HG03025 (cell line): ENCODE measurements around the gene ECE1.
A peak's percentile ranks its signal among the peaks of the same experiment; 100 is the strongest.

ENCODE experiments used
- ATAC-seq: cut with Tn5 transposase; IDR thresholded peaks from one replicate; pipeline ENCODE4 v1.9.1; 2021; ENCODE audit warnings: mild to moderate bottlenecking, moderate library complexity; ENCODE audit not compliant: unreplicated experiment, low FRiP score

Gene ECE1

GRCh38 chr1:21289700-21290545, at the start of gene ECE1:
ECE1 (minus strand) TSS chr1:21290463; CDS start chr1:21290414, 49 bp downstream.
- no peak for ATAC-seq

DNA sequence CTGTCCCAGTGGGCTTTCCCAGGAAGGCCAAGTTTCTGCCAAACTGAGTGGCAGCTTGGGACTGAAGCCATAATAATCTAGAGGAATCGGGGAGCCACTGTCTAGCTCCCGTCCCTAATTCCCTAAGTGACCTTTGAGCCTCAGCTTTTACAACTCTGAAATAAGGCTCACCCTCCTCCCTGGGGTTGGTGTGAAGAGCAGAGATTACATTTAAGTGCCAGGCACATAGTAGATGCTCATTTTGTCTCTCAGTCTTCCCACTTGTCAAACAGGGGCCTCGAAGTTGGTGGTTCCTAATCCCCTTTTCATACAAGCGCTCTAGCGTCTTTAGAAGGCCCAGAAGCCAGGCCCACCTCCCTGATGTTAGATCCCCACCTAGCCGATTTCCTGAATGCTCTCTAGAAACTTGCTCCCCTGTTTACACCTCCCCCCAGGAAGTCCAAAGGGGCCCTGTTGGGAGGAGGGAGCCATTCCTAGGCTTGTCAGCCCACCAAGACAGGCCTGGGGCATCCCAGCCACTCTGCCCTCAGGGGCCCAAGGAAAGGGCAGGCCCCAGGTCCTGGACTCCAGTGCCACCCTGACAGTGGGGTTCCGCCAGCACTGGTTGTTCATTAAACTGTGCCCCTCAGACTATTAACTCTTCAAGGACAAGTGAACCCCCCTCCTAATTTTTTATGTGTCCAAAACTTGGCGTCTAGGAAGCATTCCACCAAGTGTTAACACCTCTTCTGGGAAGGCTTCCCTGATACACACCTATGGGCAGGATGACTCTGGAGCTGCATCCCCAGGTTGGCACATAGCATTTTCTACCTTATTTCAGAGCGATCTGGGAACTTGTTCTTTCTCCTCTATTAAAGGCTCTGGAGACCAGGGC, 49.3 kb upstream of the ECE1 start:
- ATAC-seq, result no peak

DNA sequence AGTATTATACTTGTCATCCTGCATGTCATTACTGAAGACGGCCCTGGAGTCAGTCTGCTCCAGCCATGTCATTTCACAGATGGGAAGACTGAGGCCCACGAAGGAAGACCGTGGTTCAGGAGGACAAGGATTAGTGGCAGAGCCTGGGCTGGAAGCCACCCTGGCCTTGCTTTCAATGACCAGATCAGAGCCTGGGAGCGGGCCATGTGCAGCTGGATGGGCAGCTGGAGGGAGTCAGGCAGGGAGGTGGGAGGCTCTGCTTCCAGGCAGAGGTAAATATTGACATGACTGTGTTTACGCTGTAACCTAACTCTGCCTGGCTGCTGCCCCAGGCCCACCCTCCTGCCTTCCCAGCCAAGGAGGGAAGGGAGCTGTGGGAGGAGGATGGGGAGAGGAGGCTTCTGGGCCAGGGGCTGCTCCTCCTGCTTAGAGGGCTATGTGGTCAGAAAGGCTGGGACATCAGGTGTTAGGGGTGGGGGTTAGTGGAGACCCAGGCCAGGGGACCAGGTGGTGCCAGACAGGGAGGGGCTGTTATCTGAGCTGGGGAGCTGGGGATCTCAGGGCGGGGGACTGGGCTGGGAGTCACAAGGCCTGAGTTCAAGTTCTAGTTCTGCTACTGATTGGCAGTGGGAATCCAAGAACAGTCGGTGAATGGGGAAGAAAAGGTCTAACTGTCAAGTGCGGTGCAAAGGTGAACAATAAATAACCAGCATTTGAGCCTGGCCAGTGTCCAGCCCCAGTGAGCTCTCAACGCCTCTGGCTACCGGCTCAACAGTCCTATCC, 48.5 kb upstream of the ECE1 start:
- no peak for ATAC-seq

GRCh38 chr1:21337928-21338572, 47.8 kb upstream of the ECE1 start:
- no peak for ATAC-seq

- no peak for ATAC-seq
These were observed 47.2 kb upstream of the ECE1 start for GRCh38 chr1:21337454-21337927.

DNA sequence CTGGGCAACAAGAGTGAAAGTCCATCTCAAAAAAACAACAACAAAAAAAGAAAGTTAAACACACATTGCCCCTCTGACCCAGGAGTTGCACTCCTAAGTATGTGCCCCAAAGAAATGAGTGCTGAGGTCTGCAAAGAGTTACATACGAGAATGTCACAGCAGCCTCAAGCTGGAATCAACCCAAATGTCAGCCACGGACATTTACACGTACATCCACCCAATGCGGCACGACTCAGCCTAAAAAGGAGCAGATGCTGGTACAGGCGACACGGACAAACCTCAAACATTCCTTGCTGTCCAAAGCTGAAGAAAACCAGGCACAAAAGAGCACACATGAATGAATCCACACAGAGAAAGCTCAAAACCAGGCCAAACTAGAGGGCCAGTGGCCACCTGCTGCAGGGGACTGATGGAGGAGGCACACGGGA, 46.8 kb upstream of the ECE1 start:
- ATAC-seq, result no peak

DNA sequence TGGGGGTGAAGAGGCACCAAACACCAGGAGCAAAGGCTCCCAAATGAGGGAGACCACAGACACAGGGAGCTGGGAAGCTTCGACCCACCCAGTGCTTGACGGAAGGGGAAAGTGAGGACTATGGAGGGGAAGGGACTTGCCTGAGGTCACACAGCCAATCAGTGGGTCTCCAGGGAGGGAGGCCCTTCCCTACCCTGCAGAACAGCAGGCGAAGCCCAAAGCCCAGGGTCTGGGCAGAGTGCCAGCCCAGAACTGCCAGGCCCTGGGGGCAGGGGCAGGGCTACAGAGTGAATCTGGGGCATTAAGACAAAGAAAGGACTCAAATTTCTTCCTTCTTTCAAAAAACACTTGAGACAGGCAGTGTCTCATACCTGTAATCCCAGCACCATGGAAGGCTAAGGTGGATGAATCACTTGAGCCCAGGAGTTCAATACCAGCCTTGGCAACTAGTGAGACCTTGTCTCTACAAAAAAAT, 45.5 kb upstream of the ECE1 start:
- no peak for ATAC-seq

DNA sequence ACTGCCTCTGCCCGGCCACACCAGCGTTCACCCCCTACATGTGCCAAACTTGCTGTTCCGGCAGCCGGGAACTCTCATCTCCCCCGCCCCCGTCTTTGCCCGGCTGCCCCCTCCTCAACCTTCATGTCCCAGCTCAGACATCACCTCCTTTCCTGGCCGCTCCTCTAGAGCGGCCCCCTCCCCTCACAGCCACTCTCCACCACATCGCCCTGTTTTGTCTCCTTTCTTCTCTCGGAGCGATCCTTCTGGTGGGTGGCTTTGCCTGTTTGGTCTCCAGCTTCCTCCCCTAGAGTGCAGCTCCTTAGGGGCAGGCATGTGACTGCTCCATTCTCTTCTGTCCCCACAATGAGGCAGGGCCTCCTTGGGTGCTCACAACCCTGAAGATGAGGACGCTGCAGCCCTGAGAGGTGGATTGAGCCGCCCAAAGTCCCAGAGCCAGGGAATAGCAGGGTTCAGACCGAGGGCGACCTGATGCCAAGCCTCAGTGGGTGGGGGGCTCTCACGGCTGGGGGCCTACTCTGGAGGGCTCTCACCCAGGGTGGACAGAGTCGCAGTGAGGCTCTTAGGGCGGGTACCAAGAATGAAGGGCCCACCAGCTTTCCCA, 44.9 kb upstream of the ECE1 start:
- no peak for ATAC-seq

DNA sequence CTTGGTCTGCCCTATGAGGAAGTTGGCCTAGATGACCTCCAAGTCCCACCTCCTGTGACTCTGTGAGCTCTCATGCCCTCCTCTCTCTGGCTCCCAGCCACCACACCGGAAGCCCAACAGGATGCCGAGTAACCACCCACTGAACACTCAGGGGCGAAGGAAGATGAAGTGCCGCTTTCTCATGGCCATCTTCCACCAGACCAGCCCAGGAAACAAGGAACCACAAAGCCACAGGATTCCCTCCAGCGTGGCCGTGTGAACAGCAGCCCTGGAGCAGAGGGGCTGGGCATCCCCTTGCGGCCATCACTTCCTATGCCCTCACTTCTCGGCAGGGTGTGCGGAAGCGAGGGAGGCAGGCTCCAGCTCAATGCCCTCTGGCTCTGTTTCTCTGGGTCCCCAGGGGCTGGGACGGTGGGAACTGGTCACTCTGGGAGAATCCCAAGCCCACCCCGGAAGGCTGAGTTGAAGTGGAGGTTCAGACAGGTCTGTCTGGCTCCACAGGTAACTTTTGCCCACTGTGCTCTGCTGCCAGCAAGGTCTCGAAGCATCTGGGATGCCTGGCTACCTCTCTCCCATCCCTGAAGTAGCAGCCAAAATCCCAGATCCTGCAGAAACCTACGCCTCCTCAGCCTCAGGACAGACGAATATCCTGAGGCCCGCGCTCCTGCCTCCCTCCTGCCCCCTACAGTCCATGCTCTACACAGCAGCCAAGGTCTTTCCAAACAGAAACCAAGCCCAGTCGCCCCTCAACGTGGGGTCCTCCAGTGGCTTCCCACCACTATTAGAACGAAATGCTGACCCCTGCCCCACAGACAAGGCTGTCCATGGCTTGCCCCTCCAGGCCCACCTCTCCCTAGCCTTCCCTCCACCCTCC, 44.2 kb upstream of the ECE1 start:
- peak; percentile 41 for ATAC-seq

DNA sequence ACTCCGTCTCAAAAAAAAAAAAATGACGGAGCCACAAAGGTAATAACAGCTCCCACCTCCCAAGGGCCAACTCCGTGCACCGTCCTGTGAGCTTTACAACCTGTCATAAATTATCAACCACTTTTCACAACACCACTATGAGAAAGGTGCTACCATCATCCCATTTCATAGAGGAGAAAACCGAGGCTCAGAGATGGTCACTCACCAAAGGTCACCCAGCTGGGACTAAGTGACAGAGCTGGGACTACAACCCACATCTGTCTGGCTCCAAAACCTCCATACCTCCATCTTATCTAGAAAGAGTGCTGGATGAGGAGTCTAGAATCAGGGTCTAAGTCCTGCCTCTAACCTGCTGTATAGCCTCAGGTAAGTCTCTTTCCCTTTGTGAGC, 43.6 kb upstream of the ECE1 start:
- ATAC-seq, result no peak

- no peak for ATAC-seq
These were observed 42.5 kb upstream of the ECE1 start for GRCh38 chr1:21332554-21333311.

DNA sequence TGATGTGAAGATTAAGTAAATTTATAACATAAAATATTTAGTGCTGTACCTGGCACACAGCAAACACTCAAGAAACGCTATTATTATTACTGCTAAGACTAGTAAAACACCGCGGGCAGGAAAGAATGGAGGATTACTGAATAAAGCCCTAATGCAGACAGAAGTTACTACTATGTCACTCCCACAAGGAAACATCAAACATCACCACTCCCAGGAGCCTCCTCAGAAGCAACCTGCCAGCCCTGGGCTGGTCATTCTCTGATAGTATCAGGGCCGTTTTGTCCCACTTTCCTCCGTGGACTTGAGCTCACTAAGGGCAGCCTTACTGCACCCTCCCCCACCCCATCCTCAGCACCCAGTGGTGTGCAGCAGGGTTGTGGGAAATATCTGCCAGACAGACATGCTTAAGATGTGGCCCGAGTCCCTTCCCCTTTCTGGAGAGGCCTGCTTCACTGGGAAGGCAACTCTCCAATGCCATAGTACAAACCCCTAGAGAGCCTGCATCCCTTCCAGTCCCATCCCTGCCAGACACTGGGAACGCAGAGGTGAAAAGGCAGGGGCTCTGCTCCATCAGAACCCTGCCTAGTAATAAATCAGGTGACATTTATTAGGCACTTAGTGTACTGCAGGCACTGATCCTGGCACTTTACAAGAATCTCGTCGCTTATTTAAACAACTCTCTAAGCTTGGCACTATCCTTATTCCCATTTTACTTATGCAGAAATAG, 41.7 kb upstream of the ECE1 start:
- ATAC-seq, result no peak

DNA sequence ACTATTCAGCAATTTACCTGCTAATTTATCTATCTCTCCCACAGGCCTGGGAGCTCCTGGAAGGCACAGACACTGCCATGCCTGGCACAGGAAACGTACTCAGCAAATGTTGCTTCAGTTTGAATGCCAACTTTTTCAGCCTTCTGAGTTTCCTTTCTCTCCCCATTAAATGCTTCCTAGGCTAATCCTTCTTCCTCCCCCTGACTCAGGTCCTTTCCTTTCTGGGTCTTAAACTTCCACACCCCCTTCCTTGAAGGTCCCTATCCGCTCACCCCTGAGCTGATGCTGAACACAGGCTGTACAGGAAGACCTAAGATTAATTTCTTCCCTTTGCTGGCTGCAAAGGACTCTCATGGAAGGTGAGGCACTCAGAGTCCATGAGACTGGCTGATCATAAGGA, 40.3 kb upstream of the ECE1 start:
- no peak for ATAC-seq

DNA sequence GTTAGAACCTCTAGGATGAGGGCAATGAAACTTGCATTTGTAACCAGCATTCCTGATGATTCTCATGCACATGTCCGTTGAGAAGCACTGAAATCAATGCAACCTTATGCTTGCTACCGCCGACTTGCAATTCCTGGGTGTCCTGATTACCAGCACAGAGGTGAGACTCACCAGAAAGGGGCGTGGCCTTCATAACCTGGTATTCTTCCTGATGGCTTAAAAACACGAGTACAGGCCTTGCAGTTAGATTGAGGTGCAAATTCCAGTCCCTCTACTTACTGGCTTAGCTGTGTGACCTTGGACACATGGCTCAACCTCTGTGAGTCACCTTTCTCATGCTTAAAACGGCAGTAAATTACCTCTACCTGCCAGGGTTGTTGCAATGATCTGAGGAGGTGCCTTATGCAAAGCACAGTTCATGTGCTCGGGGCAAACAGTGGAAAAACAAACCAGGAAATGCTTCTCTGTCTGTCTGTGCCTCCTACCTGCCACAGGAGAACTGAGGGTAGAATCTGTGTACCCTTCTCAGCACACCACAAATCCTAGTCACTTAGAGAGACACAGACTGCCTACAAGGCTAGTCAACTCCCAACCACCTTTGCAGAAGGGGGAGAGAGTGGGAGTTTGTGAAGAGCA, 39.1 kb upstream of the ECE1 start:
- no peak for ATAC-seq

- no peak for ATAC-seq
These were observed 37.5 kb upstream of the ECE1 start for GRCh38 chr1:21327566-21328323.

- no peak for ATAC-seq
These were observed 36.6 kb upstream of the ECE1 start for GRCh38 chr1:21326861-21327344.
